ENCODE results near the gene TSPAN9.

The TSPAN9 gene

DNA sequence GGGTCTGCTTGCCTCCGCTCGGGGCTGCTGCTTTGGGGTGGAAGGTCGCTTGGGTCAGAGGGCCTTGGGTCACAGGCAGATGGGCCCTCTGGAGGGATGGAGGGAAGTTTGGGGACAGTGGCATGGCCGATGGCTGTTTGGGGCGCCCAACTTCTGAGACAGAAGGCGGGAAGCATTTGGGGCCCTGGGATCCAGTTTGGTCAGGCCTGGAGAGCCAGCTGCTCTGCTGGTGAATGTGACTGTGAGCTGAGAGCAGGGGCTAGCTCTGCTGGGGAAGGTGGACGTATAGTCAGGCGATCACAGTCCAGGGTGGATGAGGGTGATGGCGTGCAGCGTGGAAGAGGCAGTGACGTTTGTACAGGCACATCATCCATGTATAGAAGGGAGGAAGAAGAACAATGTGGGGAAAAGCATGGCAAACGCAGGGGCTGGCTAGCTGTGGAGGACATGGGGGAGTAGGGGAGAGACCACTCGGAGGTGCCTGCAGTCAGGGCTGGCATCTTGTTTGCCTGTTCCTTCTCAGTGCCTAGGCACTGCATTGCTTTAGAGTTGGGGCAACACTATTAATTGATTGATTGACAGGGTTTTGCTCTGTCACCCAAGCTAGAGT is 57.5 kb downstream of the TSPAN9 start:
- Histone ChIP-seq H3K4me1 (ENCODE audit: control insufficient read depth, insufficient read depth, low read length) (peaks cover 36% of the 10 kb centered on the region), H3K9ac (ENCODE audit: low read length in 2 of 2) (no peak overlapping the region), H3K27ac (ENCODE audit: low read length) (no peak overlapping the region), H3K27me3 (ENCODE audit: control insufficient read depth in 1 of 2, insufficient read depth in 2 of 2, low read length in 2 of 2) (no peaks in the 10 kb centered on the region), H3K4me3 (ENCODE audit: low read length in 2 of 2) (no peak overlapping the region), H3K9me3 (ENCODE audit: control insufficient read depth in 2 of 2, low read length in 2 of 2) (no peaks in the 10 kb centered on the region), H3K36me3 (ENCODE audit: control insufficient read depth in 2 of 2, insufficient read depth in 2 of 2, low read length in 2 of 2) (no peaks in the 10 kb centered on the region)

DNA sequence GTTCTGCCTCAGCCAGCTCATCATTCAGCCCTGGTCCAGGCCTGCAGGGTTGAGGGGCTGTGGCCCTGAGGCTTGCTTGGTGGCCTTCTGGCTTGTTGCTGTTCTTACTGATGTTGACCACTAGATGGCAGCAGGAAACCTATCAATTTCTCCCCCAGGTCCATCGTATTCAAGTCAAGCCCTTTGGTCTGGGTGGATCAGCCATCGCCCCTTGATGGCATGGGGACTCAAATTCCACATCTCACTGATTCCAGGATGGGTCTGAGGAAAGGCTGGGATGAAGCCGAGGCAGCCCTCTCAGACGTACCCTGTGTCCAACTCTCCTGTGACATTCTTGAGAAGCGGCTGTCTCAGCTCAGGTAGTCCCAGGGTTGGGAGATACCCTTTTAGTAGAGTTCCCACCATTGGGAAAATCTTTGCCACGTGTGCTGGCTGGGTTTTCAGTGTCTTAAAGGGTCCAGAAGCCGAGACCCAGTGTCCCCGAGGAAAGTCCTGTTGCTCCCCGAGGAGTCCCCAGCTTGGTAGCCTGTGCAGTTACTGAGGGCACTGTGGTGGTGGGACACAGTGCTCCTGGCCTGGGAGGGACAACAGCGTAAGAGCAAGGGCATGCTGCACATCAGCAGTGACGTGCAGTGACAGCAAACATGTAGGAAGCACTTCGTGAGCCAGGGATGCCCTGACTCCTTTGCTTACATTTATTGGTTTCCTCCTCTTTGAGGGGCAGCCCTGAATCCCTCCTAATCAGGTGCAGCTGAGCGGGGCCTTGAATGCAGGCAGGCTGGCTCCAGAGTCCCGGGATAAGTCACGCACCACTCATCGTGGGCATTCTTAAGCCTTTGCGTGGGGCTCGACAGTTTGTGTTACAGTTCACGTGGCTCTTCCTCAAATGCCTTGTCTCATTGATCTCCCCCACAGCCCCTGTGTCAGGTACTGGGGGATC is 58.6 kb downstream of the TSPAN9 start:
- Histone ChIP-seq H3K4me3 (ENCODE audit: low read length in 2 of 2) (no peak overlapping the region), H3K4me1 (ENCODE audit: control insufficient read depth, insufficient read depth, low read length) (peaks cover 29% of the 10 kb centered on the region), H3K9me3 (ENCODE audit: control insufficient read depth in 2 of 2, low read length in 2 of 2) (no peaks in the 10 kb centered on the region), H3K27me3 (ENCODE audit: control insufficient read depth in 1 of 2, insufficient read depth in 2 of 2, low read length in 2 of 2) (no peaks in the 10 kb centered on the region), H3K27ac (ENCODE audit: low read length) (no peak overlapping the region), H3K36me3 (ENCODE audit: control insufficient read depth in 2 of 2, insufficient read depth in 2 of 2, low read length in 2 of 2) (no peaks in the 10 kb centered on the region), H3K9ac (ENCODE audit: low read length in 2 of 2) (no peak overlapping the region)

DNA sequence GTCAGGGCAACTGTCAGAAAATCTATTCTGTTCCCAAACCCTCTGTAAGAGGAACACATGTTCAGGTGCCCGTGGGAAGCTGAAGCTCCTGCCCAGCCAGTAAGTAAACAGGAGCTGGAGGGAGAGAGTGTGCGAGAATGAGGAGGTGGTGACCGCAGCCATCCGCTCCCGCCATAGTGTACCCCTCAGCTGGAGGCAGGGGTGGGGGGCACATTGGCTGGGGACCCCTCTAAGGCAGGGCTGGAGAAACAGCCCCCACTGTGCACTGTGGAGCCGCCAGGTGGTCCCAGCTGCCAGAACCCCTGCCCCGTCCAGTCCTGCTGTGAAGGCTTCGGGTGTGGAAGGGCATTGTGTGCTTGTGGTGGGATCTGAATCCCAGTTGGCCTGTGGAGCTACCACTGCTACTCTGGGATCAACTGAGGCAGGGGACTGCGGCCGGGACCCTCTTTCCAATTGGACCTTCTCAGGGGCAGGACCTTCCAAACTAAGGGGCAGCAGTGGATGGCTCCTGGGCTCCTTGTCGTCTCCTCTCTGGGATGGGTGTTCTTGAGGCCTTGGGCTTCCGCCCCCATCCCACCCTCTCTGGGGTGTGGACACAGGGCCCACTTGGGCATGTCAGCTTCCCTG is 59.6 kb downstream of the TSPAN9 start:
- no peaks in the 10 kb centered on the region for H3K9me3 ChIP-seq (ENCODE audit: control insufficient read depth in 2 of 2, low read length in 2 of 2)
- H3K36me3 ChIP-seq (ENCODE audit: control insufficient read depth in 2 of 2, insufficient read depth in 2 of 2, low read length in 2 of 2) = no peaks in the 10 kb centered on the region
- no peaks in the 10 kb centered on the region for H3K27me3 ChIP-seq (ENCODE audit: control insufficient read depth in 1 of 2, insufficient read depth in 2 of 2, low read length in 2 of 2)
- no peak overlapping the region for H3K9ac ChIP-seq (ENCODE audit: low read length in 2 of 2)
- H3K4me1 ChIP-seq (ENCODE audit: control insufficient read depth, insufficient read depth, low read length) = peaks cover 32% of the 10 kb centered on the region
- H3K27ac ChIP-seq (ENCODE audit: low read length) = no peak overlapping the region
- no peak overlapping the region for H3K4me3 ChIP-seq (ENCODE audit: low read length in 2 of 2)

DNA sequence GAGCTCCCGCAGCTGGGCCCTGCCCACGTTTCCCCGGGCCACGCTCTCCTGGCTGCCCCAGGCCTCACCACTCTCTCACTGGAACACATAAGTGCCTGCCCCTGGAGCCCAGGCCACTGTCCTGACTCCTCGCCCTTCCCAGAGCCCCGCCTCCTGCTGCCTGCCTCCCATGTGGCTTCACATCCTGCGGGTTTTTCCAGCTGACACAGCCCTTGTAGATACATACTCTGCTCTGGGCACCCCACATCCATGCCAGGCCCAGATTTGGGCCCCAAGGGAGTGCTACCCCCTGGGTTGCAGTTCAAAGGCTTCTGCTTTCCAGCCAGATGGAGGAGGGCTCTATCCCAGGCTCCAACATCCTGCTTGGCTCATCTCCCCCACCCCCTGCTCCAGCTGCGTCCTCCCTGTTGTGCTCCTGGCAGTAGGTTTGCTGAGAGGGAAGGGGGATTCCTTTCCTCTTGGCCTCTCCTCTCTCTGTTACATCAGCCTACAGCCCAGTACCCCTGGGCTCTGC is 60.1 kb downstream of the TSPAN9 start:
- Histone ChIP-seq H3K4me1 (ENCODE audit: control insufficient read depth, insufficient read depth, low read length) (peaks cover 32% of the 10 kb centered on the region), H3K36me3 (ENCODE audit: control insufficient read depth in 2 of 2, insufficient read depth in 2 of 2, low read length in 2 of 2) (no peaks in the 10 kb centered on the region), H3K9ac (ENCODE audit: low read length in 2 of 2) (peak overlapping the region in 1 of 2 donors; percentile 21), H3K9me3 (ENCODE audit: control insufficient read depth in 2 of 2, low read length in 2 of 2) (no peaks in the 10 kb centered on the region), H3K27me3 (ENCODE audit: control insufficient read depth in 1 of 2, insufficient read depth in 2 of 2, low read length in 2 of 2) (no peaks in the 10 kb centered on the region), H3K4me3 (ENCODE audit: low read length in 2 of 2) (no peak overlapping the region), H3K27ac (ENCODE audit: low read length) (no peak overlapping the region)

DNA sequence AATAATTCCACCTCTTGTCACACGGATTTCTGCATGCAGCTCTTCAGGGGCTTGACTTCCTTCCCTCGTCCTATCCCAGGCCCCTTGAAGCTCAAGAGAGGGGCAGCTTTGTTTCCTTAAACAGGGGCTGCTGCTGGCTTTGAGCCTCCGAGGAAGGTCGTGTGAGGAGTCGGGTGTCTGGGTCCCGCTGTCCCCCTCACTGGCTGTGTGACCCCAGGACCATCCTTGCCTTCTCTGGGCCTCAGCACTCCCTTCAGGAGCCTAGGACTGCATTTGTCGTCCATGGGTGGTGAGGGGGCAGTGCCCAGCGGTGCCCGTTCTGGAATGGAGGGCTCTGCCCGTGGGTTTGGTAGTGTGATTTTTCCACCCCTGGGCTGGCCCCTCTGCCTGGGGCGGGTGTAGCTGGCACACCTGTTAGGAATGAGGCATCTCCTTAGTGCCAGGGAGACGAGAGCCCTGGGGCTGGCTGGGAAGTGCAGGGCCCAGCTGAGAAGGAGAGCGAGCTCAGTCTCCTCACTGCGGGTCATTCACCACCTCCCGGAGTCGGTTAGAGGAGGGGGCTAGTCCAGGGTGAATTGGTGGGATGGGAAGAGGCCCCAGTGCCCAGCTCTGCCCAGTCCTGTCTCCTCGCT is 60.8 kb downstream of the TSPAN9 start:
- H3K9me3 ChIP-seq (ENCODE audit: control insufficient read depth in 2 of 2, low read length in 2 of 2) = no peaks in the 10 kb centered on the region
- H3K9ac ChIP-seq (ENCODE audit: low read length in 2 of 2) = peak overlapping the region in 1 of 2 donors; percentile 21
- H3K4me3 ChIP-seq (ENCODE audit: low read length in 2 of 2) = no peak overlapping the region
- no peaks in the 10 kb centered on the region for H3K36me3 ChIP-seq (ENCODE audit: control insufficient read depth in 2 of 2, insufficient read depth in 2 of 2, low read length in 2 of 2)
- H3K4me1 ChIP-seq (ENCODE audit: control insufficient read depth, insufficient read depth, low read length) = peaks cover 26% of the 10 kb centered on the region
- no peak overlapping the region for H3K27ac ChIP-seq (ENCODE audit: low read length)
- H3K27me3 ChIP-seq (ENCODE audit: control insufficient read depth in 1 of 2, insufficient read depth in 2 of 2, low read length in 2 of 2) = no peaks in the 10 kb centered on the region

DNA sequence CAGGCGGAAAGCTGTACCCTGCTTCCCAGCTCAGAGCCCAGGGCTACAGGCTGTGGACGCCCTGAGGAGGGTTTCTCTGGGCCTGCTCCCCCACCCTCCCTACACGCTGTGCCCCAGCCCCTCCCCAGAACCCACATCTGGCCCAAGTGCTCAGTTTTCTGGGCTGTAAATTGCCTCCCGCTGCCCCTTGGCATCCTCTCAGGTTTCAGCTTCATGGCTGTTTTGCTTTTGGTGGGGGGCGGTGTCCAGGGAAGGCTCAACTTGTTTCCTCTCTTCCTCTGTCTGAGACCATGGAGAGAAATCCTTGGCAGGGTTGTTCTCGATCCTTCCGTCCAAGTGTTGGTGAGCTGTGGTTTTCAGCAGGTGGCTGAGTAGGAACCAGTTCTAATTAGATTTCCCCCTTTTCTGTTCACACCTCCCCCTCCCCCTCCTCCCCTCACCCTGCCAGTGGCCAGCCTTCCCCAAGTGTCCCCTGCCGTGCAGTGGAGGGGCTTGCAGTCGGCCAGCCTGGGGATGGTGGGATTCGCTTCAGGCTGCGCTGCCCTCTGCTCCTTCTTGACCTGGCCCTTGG is 61.8 kb downstream of the TSPAN9 start:
- H3K9ac ChIP-seq (ENCODE audit: low read length in 2 of 2) = no peak overlapping the region
- peaks cover 15% of the 10 kb centered on the region for H3K4me1 ChIP-seq (ENCODE audit: control insufficient read depth, insufficient read depth, low read length)
- no peaks in the 10 kb centered on the region for H3K27me3 ChIP-seq (ENCODE audit: control insufficient read depth in 1 of 2, insufficient read depth in 2 of 2, low read length in 2 of 2)
- no peak overlapping the region for H3K4me3 ChIP-seq (ENCODE audit: low read length in 2 of 2)
- H3K36me3 ChIP-seq (ENCODE audit: control insufficient read depth in 2 of 2, insufficient read depth in 2 of 2, low read length in 2 of 2) = no peaks in the 10 kb centered on the region
- no peak overlapping the region for H3K27ac ChIP-seq (ENCODE audit: low read length)
- H3K9me3 ChIP-seq (ENCODE audit: control insufficient read depth in 2 of 2, low read length in 2 of 2) = no peaks in the 10 kb centered on the region

DNA sequence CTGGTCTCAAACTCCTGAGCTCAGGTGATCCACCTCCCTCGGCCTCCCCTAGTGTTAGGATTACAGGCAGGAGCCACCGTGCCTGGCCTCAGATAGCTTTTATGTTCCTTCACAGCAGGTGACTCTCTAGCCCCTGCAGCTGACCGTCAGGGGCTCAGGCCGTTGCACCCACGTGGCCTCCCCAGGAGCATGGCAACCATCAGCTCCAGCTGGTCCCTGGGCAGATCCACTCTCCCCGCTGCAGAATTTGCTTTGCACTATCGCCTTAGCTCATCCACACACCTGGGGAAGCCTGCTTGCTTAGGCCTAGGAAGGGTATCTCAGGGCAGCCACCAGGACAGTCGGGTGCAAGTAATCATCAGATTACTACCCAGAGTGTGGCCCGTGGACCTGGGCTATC is 62.6 kb downstream of the TSPAN9 start:
- no peak overlapping the region for H3K27ac ChIP-seq (ENCODE audit: low read length)
- H3K9ac ChIP-seq (ENCODE audit: low read length in 2 of 2) = no peak overlapping the region
- no peaks in the 10 kb centered on the region for H3K9me3 ChIP-seq (ENCODE audit: control insufficient read depth in 2 of 2, low read length in 2 of 2)
- H3K27me3 ChIP-seq (ENCODE audit: control insufficient read depth in 1 of 2, insufficient read depth in 2 of 2, low read length in 2 of 2) = no peaks in the 10 kb centered on the region
- H3K4me1 ChIP-seq (ENCODE audit: control insufficient read depth, insufficient read depth, low read length) = peaks cover 15% of the 10 kb centered on the region
- no peak overlapping the region for H3K4me3 ChIP-seq (ENCODE audit: low read length in 2 of 2)
- no peaks in the 10 kb centered on the region for H3K36me3 ChIP-seq (ENCODE audit: control insufficient read depth in 2 of 2, insufficient read depth in 2 of 2, low read length in 2 of 2)

DNA sequence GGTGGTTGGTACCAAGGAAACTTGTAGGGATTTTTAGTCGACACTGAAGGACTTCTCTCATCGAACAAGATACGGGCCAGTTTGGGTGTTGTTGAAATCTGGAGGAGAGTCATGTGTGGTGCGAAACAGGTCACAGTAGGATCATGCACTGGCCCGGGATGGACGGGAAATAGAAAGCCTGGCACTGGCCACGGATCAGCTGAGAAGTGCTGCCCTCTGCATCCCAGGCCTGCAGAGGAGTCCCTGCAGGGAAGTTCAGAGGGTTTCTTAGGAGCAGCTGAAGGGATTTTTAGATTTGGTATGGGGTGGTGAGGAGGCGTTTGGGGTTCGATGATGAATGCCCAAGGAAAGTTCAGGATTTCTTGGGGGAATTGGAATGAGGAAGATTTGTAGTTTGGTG is 63.1 kb downstream of the TSPAN9 start:
- H3K27me3 ChIP-seq (ENCODE audit: control insufficient read depth in 1 of 2, insufficient read depth in 2 of 2, low read length in 2 of 2) = no peaks in the 10 kb centered on the region
- no peak overlapping the region for H3K4me3 ChIP-seq (ENCODE audit: low read length in 2 of 2)
- no peak overlapping the region for H3K27ac ChIP-seq (ENCODE audit: low read length)
- H3K36me3 ChIP-seq (ENCODE audit: control insufficient read depth in 2 of 2, insufficient read depth in 2 of 2, low read length in 2 of 2) = no peaks in the 10 kb centered on the region
- no peak overlapping the region for H3K9ac ChIP-seq (ENCODE audit: low read length in 2 of 2)
- peaks cover 13% of the 10 kb centered on the region for H3K4me1 ChIP-seq (ENCODE audit: control insufficient read depth, insufficient read depth, low read length)
- H3K9me3 ChIP-seq (ENCODE audit: control insufficient read depth in 2 of 2, low read length in 2 of 2) = no peaks in the 10 kb centered on the region

DNA sequence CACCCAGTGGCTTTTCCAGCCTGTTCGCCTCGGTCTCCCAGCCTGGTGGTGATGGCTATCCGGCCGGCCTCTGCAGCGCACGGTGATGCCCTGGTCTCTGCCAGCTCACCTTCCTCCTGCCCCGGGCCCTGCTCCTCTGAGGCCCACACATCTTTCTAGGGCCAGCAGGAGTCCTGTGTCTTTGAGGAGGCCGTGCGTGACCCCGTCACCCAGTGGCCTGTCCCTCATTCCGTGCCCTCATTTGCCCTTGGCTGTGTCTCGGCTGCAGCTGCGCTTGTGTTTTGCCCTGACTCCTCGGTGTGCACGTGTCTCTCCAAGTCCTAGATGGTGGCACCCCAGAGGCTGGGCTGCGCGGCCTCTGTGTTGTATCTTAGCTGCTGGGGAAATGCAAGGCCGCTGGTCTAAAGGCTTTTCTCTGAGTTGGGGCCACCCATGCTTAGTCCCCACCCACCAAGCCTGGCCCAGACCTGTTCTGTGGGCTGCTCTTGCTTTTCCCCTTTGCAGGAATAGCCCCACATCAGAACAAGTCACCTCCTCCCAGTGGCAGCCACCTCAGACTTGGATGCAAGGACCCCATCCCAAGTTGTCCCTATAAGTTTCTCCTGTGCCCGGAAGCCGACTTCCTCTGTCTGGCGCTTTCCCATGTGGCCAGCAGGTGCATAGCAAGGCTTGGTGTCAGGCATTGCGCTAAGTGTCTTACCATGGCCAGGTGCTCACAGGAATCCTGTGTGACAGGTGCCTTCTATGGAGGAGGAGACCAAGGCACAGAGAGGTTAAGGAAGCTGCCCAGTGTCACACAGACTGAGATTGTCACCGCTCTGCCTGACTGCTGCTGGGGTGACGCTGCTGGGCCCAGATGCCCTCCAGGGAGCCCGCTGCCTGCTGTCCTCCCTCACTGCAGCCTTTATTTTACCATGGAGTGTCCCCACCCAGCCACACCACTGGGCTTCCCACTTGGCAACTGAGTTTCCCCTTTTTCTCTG is 64.5 kb downstream of the TSPAN9 start:
- H3K9ac ChIP-seq (ENCODE audit: low read length in 2 of 2) = no peak overlapping the region
- H3K36me3 ChIP-seq (ENCODE audit: control insufficient read depth in 2 of 2, insufficient read depth in 2 of 2, low read length in 2 of 2) = no peaks in the 10 kb centered on the region
- no peaks in the 10 kb centered on the region for H3K27me3 ChIP-seq (ENCODE audit: control insufficient read depth in 1 of 2, insufficient read depth in 2 of 2, low read length in 2 of 2)
- no peak overlapping the region for H3K27ac ChIP-seq (ENCODE audit: low read length)
- H3K9me3 ChIP-seq (ENCODE audit: control insufficient read depth in 2 of 2, low read length in 2 of 2) = no peaks in the 10 kb centered on the region
- H3K4me3 ChIP-seq (ENCODE audit: low read length in 2 of 2) = no peak overlapping the region
- peaks cover 9% of the 10 kb centered on the region for H3K4me1 ChIP-seq (ENCODE audit: control insufficient read depth, insufficient read depth, low read length)

Data from stomach smooth muscle (tissue), 2 donors.